Psoas muscle (tissue), 8 donors: ENCODE results near the gene SERTM2. TPM values are rescaled to one million over a fixed set of nuclear protein-coding genes. Genes with fewer than 3 reads are reported as not detected.

Experiments used
- ATAC-seq, 4 donors: fragments of 200-7000 bp; cut with Tn5 transposase; one replicate each; pipeline ENCODE4 v1.9.1; 2020; ENCODE audit warnings: moderate library complexity in 3 of 4, mild to moderate bottlenecking in 2 of 4
- DNase-seq, 2 donors: peaks; one replicate each; pipeline ENCODE4 v3.0.0-alpha.2; 2020
- H3K27ac ChIP-seq: fragments of 200-600 bp; one replicate; pipeline ENCODE4 v1.8.0; 2022
- H3K27me3 ChIP-seq, 3 donors: fragments of 200-600 bp in 1 of 3; one replicate each; pipeline versions ENCODE4 v1.6.1 to v1.8.0; 2013 to 2022; ENCODE audit warnings: low read length in 2 of 3, mild to moderate bottlenecking in 2 of 3, moderate library complexity in 1 of 3; ENCODE audit not compliant: insufficient read depth in 3 of 3
- H3K36me3 ChIP-seq, 2 donors: fragments of 200-600 bp in 1 of 2; one replicate each; pipeline versions ENCODE4 v1.6.1 to v1.8.0; 2013 to 2022; ENCODE audit warnings: low read depth in 1 of 2, mild to moderate bottlenecking in 1 of 2, moderate library complexity in 1 of 2; ENCODE audit not compliant: insufficient read depth in 1 of 2
- H3K4me1 ChIP-seq: fragments of 200-600 bp; one replicate; pipeline ENCODE4 v1.8.0; 2022
- H3K4me3 ChIP-seq: fragments of 200-600 bp; one replicate; pipeline ENCODE4 v1.8.0; 2022; ENCODE audit warnings: mild to moderate bottlenecking
- H3K9me3 ChIP-seq: fragments of 200-600 bp; one replicate; pipeline ENCODE4 v1.8.0; 2022
- CTCF ChIP-seq: fragments of 200-600 bp; IDR thresholded peaks from one replicate; pipeline ENCODE4 v1.8.0; 2022; ENCODE audit warnings: antibody characterized with exemption
- WGBS, 3 donors: extraction: QIAGEN DNeasy Blood & Tissue Kit; methylation state at CpG; one replicate each; pipeline versions ENCODE4 v1.1.6 to v1.1.7; 2013; 5-methylcytosine and 5-hydroxymethylcytosine counted together
- intact Hi-C, 2 donors: fragments of 100-400 bp; cut with DNase I; formaldehyde crosslinking; loops; one replicate each; pipeline versions ENCODE4 v1.11.0 to v1.14.2; 2022
- polyA plus RNA-seq, 3 donors: library from polyadenylated mRNA; stranded (reverse); fragments of 200-250 nt; gene quantifications; one replicate each; pipeline ENCODE4 v1.2.3, GENCODE V29; 2013
- total RNA-seq, 4 donors: library from RNA; stranded (reverse); fragmentation: NEBNext Ultra II Directional in 2 of 4; extraction: Animal tissue kit (Norgen Biotek cat#: 25700) in 2 of 4; gene quantifications; one replicate each; pipeline versions ENCODE4 v1.2.1 to v1.2.4, GENCODE V29; 2021 to 2023
- donor health status: healthy with polysubstance abuse.
- donor health status: DM: no; HTN: no; CAD: no; lungs with moderate emphysema.
- donor health status: Bipolar disorder and iron deficiency.
- donor health status: healthy.
- donor health status: DM: yes; HTN: yes; CAD: no.
- donor health status: DM: no; HTN: no; CAD: no.
- donor health status: DM: no; HTN: no; CAD: no.
- donor health status: DM: yes; HTN: yes; CAD: no.

SERTM2 gene
- total and polyA plus RNA-seq, 7 donors: 0.05 to 0.10 TPM; not detected in 5

GRCh38 chrX:111507933-111508332, 3.5 kb upstream of the SERTM2 start:
- no peak for TF ChIP-seq CTCF
- ATAC-seq (no peak), DNase-seq (no peak)
- no peaks in the 10 kb centered on the region for H3K36me3 ChIP-seq
- peaks cover 0 to 27% (median 0%) of the 10 kb centered on the region in 3 donors for H3K27me3 ChIP-seq
- no peaks in the 10 kb centered on the region for H3K9me3 ChIP-seq
- no peaks in the 10 kb centered on the region for H3K4me1 ChIP-seq
- intact Hi-C loops: no loop called here
- H3K4me3 ChIP-seq: no peak overlapping the region
- no peak overlapping the region for H3K27ac ChIP-seq

GRCh38 chrX:111515298-111515697, 3.9 kb downstream of the SERTM2 start:
- DNase-seq (no peak), ATAC-seq (no peak)

GRCh38 chrX:111518667-111519066, 7.2 kb downstream of the SERTM2 start:
- WGBS, 3 donors: 78 to 91% (median 89%) methylated on average over 5 of the region's 5 CpGs
- intact Hi-C loops: no loop called here
- Histone ChIP-seq H3K4me1 (no peaks in the 10 kb centered on the region), H3K4me3 (no peak overlapping the region), H3K9me3 (no peaks in the 10 kb centered on the region), H3K36me3 (no peaks in the 10 kb centered on the region), H3K27me3 (peaks cover 0 to 35% (median 0%) of the 10 kb centered on the region in 3 donors), H3K27ac (no peak overlapping the region)
- no peak for TF ChIP-seq CTCF
- ATAC-seq (no peak), DNase-seq (no peak)

More at GRCh38 chrX:111515298-111515697, 3.9 kb downstream of the SERTM2 start:
- Histone ChIP-seq H3K36me3 (no peaks in the 10 kb centered on the region), H3K4me3 (no peak overlapping the region), H3K27ac (no peak overlapping the region), H3K27me3 (peaks cover 0 to 20% (median 0%) of the 10 kb centered on the region in 3 donors), H3K9me3 (no peaks in the 10 kb centered on the region), H3K4me1 (no peaks in the 10 kb centered on the region)
- intact Hi-C loops: no loop called here
- TF ChIP-seq CTCF: no peak

- no peaks in the 10 kb centered on the region for H3K9me3 ChIP-seq
- H3K4me1 ChIP-seq: no peaks in the 10 kb centered on the region
- H3K27ac ChIP-seq: no peak overlapping the region
- H3K36me3 ChIP-seq: no peaks in the 10 kb centered on the region
- ATAC-seq (no peak), DNase-seq (no peak)
- intact Hi-C loops: no loop called here
- H3K4me3 ChIP-seq: no peak overlapping the region
- TF ChIP-seq CTCF: no peak
- H3K27me3 ChIP-seq: peaks cover 0 to 37% (median 0%) of the 10 kb centered on the region in 3 donors
- 11 to 15% (median 12%) methylated on average over 2 of the region's 2 CpGs for WGBS, 3 donors
These were observed 7.8 kb downstream of the SERTM2 start for GRCh38 chrX:111519215-111519614.

- Histone ChIP-seq H3K27me3 (peaks cover 0 to 41% (median 0%) of the 10 kb centered on the region in 3 donors), H3K9me3 (no peaks in the 10 kb centered on the region), H3K36me3 (no peaks in the 10 kb centered on the region), H3K4me3 (no peak overlapping the region), H3K27ac (no peak overlapping the region), H3K4me1 (no peaks in the 10 kb centered on the region)
- DNase-seq: no peak
- ATAC-seq: no peak
- no peak for TF ChIP-seq CTCF
- intact Hi-C loops: no loop called here
These were observed 9.1 kb downstream of the SERTM2 start for GRCh38 chrX:111520506-111520905.
